HepG2 (cell line): ENCODE data around the gene TIMP3. TPM values are rescaled to one million over a fixed set of nuclear protein-coding genes. Genes with fewer than 3 reads are reported as not detected.

ENCODE experiments used
- ATAC-seq: fragments of 200-7000 bp; cut with Tn5 transposase; 3 replicates; pipeline ENCODE4 v1.9.1; 2020; ENCODE audit warnings: mild to moderate bottlenecking, moderate library complexity
- BruUV-seq: library from RNA; stranded (reverse); fragments of 400-500 nt; replicated peaks from 2 replicates; lab custom pipeline; 2021; lab: Mats Ljungman, UMichigan
- CTCF ChIA-PET: fragments of 300-600 bp; formaldehyde crosslinking; extraction: SDS; loops from one replicate; lab custom pipeline; 2021; ENCODE audit warnings: low total read pairs, inconsistent platforms, low intra/inter-chr PET ratio; lab: Yijun Ruan, JAX
- POLR2A ChIA-PET: fragments of 350-600 bp; sonication (Branson Sonifier 250); formaldehyde crosslinking; loops from one replicate; lab custom pipeline; 2020; ENCODE audit warnings: antibody characterized with exemption, inconsistent platforms; lab: Yijun Ruan, JAX
- DNase-seq: peaks from one replicate; pipeline ENCODE4 v3.0.0-alpha.2; 2015; ENCODE audit warnings: low spot score
- FAIRE-seq: peaks from 3 replicates; lab custom pipeline; 2011; peaks lifted over from hg19 to GRCh38; lab: Jason Lieb, UNC
- H2AFZ ChIP-seq: one replicate; pipeline ENCODE4 v1.6.1; 2011; ENCODE audit warnings: low read length, inconsistent platforms
- H3K27ac ChIP-seq: fragments of 300-600 bp; 3 replicates; pipeline ENCODE4 v1.8.0; 2011; ENCODE audit warnings: mixed run types, mild to moderate bottlenecking, mixed read lengths, low read length, inconsistent platforms; ENCODE audit not compliant: insufficient read depth; ENCODE audit errors: extremely low read length
- H3K27me3 ChIP-seq, 2 experiments: fragments of 200-600 bp in 1 of 2; 2 replicates in 1 of 2; 3 replicates in 1 of 2; pipeline versions ENCODE4 v1.6.0 to v1.8.0; 2011; ENCODE audit warnings: low read length in 2 of 2, mild to moderate bottlenecking in 2 of 2, moderate library complexity in 2 of 2, inconsistent platforms in 1 of 2; ENCODE audit not compliant: insufficient read depth in 2 of 2, control insufficient read depth in 1 of 2
- H3K36me3 ChIP-seq, 2 experiments: fragments of 200-600 bp in 1 of 2; replicated peaks in 1 of 2; 2 replicates in 1 of 2; 3 replicates in 1 of 2; pipeline versions ENCODE4 v1.5.1 to v1.8.0; 2011; ENCODE audit warnings: low read length in 2 of 2, inconsistent platforms in 1 of 2; ENCODE audit not compliant: insufficient read depth in 2 of 2, control insufficient read depth in 1 of 2
- H3K4me1 ChIP-seq: 2 replicates; pipeline ENCODE4 v1.5.1; 2012; ENCODE audit warnings: low read length, inconsistent platforms; ENCODE audit not compliant: insufficient read depth
- H3K4me2 ChIP-seq: 2 replicates; pipeline ENCODE4 v1.6.0; 2011; ENCODE audit warnings: low read depth, low read length, inconsistent platforms
- H3K4me3 ChIP-seq, 3 experiments: fragments of 200-600 bp in 1 of 3; sonication (generic), shearing (Covaris generic) in 1 of 3; replicated peaks in 1 of 3; 2 replicates each; pipeline ENCODE4 v1.5.1; 2011 to 2016; ENCODE audit warnings: low read length in 3 of 3, inconsistent platforms in 2 of 3, low read depth in 2 of 3, mild to moderate bottlenecking in 2 of 3, control low read depth in 1 of 3, mixed read lengths in 1 of 3; ENCODE audit not compliant: insufficient read depth in 1 of 3
- H3K79me2 ChIP-seq: one replicate; pipeline ENCODE4 v1.6.1; 2011; ENCODE audit warnings: low read length, inconsistent platforms; ENCODE audit not compliant: insufficient read depth
- H3K9ac ChIP-seq: 2 replicates; pipeline ENCODE4 v1.6.0; 2011; ENCODE audit warnings: mild to moderate bottlenecking, low read depth, low read length, inconsistent platforms; ENCODE audit not compliant: insufficient read depth
- H3K9me3 ChIP-seq: 2 replicates; pipeline ENCODE4 v1.5.1; 2012; ENCODE audit warnings: mild to moderate bottlenecking, low read length
- H4K20me1 ChIP-seq: 2 replicates; pipeline ENCODE4 v1.6.0; 2011; ENCODE audit warnings: inconsistent platforms, mild to moderate bottlenecking, low read length, moderate library complexity; ENCODE audit not compliant: insufficient read depth
- ETV6 ChIP-seq: sonication (generic); formaldehyde crosslinking; conservative IDR thresholded peaks from 2 replicates; pipeline ENCODE4 v1.4.0; 2020; ENCODE audit warnings: missing genetic modification reagents
- HOXD1 ChIP-seq: sonication (generic); formaldehyde crosslinking; IDR thresholded peaks from 2 replicates; pipeline ENCODE4 v1.5.0; 2020; ENCODE audit warnings: missing genetic modification reagents
- KDM2A ChIP-seq: sonication (generic); formaldehyde crosslinking; IDR thresholded peaks from 2 replicates; pipeline ENCODE4 v1.4.0; 2020; ENCODE audit warnings: low read depth, missing genetic modification reagents, borderline replicate concordance
- MLLT10 ChIP-seq: sonication (generic); formaldehyde crosslinking; IDR thresholded peaks from 2 replicates; pipeline ENCODE4 v1.4.0; 2020; ENCODE audit warnings: missing genetic modification reagents
- NR2F6 ChIP-seq, 2 experiments: IDR thresholded peaks; 2 replicates each; pipeline ENCODE4 v1.6.1; 2016; ENCODE audit warnings: antibody characterized with exemption in 1 of 2, mild to moderate bottlenecking in 1 of 2
- RAD21 ChIP-seq: fragments of 450-650 bp; formaldehyde crosslinking; IDR thresholded peaks from 2 replicates; pipeline ENCODE4 v1.5.0; 2020; ENCODE audit warnings: mild to moderate bottlenecking
- SMC3 ChIP-seq: IDR thresholded peaks from 2 replicates; pipeline ENCODE4 v1.6.1; 2011; ENCODE audit warnings: low read length, improper control_type of control experiment
- SMYD3 ChIP-seq: sonication (generic); formaldehyde crosslinking; IDR thresholded peaks from 2 replicates; pipeline ENCODE4 v1.8.1; 2023; ENCODE audit warnings: mild to moderate bottlenecking, missing genetic modification reagents
- STAG1 ChIP-seq: sonication (generic); formaldehyde crosslinking; IDR thresholded peaks from 2 replicates; pipeline ENCODE4 v1.4.0; 2020; ENCODE audit warnings: missing genetic modification reagents
- ZNF460 ChIP-seq: sonication (generic); formaldehyde crosslinking; IDR thresholded peaks from 2 replicates; pipeline ENCODE4 v1.5.1; 2020; ENCODE audit warnings: missing genetic modification reagents, mild to moderate bottlenecking, borderline replicate concordance
- ZNF562 ChIP-seq: sonication (generic); formaldehyde crosslinking; IDR thresholded peaks from 2 replicates; pipeline ENCODE4 v1.8.0; 2022; ENCODE audit warnings: missing genetic modification reagents, borderline replicate concordance
- ZNF773 ChIP-seq: sonication (generic); formaldehyde crosslinking; IDR thresholded peaks from 2 replicates; pipeline ENCODE4 v1.4.0; 2020; ENCODE audit warnings: missing genetic modification reagents, borderline replicate concordance
- ZNF883 ChIP-seq: sonication (generic); formaldehyde crosslinking; IDR thresholded peaks from 2 replicates; pipeline ENCODE4 v1.5.1; 2020; ENCODE audit warnings: mild to moderate bottlenecking, missing genetic modification reagents; ENCODE audit errors: not compliant biosample characterization
- WGBS: methylation state at CpG from one replicate; pipeline ENCODE4 v1.1.6; 2017; ENCODE audit warnings: low lambda C conversion rate; 5-methylcytosine and 5-hydroxymethylcytosine counted together
- in situ Hi-C: cut with HindIII; loops from 2 replicates; pipeline ENCODE4 v1.10.0; 2017; ENCODE audit warnings: low pct_unique_long_range_greater_than_20kb; ENCODE audit not compliant: extremely low pct_ligation_motif_present
- intact Hi-C: fragments of 100-400 bp; cut with micrococcal nuclease; formaldehyde crosslinking; loops from one replicate; pipeline ENCODE4 v1.10.0; 2022; ENCODE audit not compliant: unreplicated experiment
- polyA plus RNA-seq, 8 experiments: library from polyadenylated mRNA; depleted of rRNA in 3 of 8; stranded (reverse) in 7 of 8; unstranded in 1 of 8; fragments of >200 nt; fragmentation: Illumina TruSeq in 4 of 8; extraction: Trizol in 4 of 8; gene quantifications; 2 replicates each; pipeline versions ENCODE4 v1.2.1 to v1.2.3, GENCODE V29; 2011 to 2016; ENCODE audit warnings: low read depth in 4 of 8, missing spikeins in 1 of 8, mixed read lengths in 1 of 8; ENCODE audit not compliant: insufficient read depth in 1 of 8
- total RNA-seq, 5 experiments: library from RNA; depleted of rRNA; stranded (reverse); fragments of >200 nt; fragmentation: Illumina TruSeq; extraction: Trizol; gene quantifications; 2 replicates each; pipeline ENCODE4 v1.2.3, GENCODE V29; 2016; ENCODE audit warnings: low read depth in 1 of 5
- TF ChIP-seq, protein P1 (sequence below): sonication (generic); formaldehyde crosslinking; IDR thresholded peaks from 2 replicates; pipeline ENCODE4 v1.5.1; 2020; ENCODE audit warnings: mild to moderate bottlenecking, missing genetic modification reagents, moderate library complexity
- TF ChIP-seq, protein P2 (sequence below): sonication (generic); formaldehyde crosslinking; IDR thresholded peaks from 2 replicates; pipeline ENCODE4 v1.5.0; 2020; ENCODE audit warnings: mild to moderate bottlenecking, missing genetic modification reagents, moderate library complexity
- TF ChIP-seq, protein P3 (sequence below): sonication (generic); formaldehyde crosslinking; IDR thresholded peaks from 2 replicates; pipeline ENCODE4 v1.4.0; 2020; ENCODE audit warnings: missing genetic modification reagents

The TIMP3 gene
- total and polyA plus RNA-seq, 2 of the 13 experiments (the other 11 are each of a cell fraction or from before 2014, with no cell fraction given), result 57.3 to 86.6 TPM

DNA sequence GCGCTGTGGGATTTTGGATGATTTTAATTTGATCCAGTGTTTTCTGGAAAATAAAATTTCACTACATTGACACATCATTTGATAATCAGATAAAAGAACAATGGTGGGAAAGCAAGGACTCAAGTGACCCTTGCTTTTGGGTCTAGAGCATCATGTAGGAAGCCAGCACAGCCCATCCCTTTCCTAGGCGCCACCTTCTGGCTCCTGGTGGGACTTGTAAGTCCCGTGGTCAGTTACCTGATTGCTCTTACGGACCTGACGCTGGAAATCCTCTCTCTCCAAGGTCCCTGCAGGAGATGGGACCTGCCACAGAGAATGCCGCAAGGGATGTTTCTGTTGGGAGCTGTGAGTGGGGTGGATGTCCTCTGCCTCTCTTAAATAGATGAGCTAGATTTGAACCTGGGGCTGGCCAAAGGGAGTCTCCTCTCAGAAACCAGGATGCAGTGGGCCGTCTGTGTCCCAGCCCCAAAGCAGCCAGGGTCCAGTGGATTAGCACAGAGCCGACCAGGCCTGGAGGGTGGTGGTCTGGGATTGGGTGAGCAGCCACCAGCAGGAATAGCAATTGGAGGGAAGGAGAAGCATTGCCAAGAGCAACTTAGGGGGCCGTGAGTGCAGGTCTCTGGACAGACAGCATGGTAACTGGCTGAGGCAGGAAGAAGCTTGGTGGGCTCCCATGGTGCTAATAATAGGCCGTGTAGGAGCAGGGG lies 21.7 kb downstream of the TIMP3 start:
- 63% methylated on average over 9 of the region's 10 CpGs for WGBS
- Histone ChIP-seq H3K36me3 (peaks cover 9 to 48% of the 10 kb centered on the region in 2 experiments; a peak in 4 of 5 replicates), H3K4me1 (no peaks in the 10 kb centered on the region), H3K27me3 (no peaks in the 10 kb centered on the region), H2AFZ (no peak overlapping the region), H3K9ac (no peak overlapping the region), H4K20me1 (peaks cover 9% of the 10 kb centered on the region; the same call in 1 of the 2 replicates), H3K27ac (no peak overlapping the region), H3K4me3 (no peak overlapping the region), H3K79me2 (peaks cover 33% of the 10 kb centered on the region), H3K4me2 (no peak overlapping the region), H3K9me3 (no peaks in the 10 kb centered on the region)
- POLR2A ChIA-PET, result no interaction called here
- in situ Hi-C loops, result no loop called here
- BruUV-seq, result no TSS peak
- CTCF ChIA-PET, result interaction anchor here (1.5 to 1.6 kb wide), 3 partner anchors 47 to 294 kb away, joined by 6 to 15 read pairs (median 9); no protein-coding TSS in a partner anchor
- DNase-seq (peak; percentile 62), ATAC-seq (peak; percentile 78), FAIRE-seq (peak; percentile 63)
- intact Hi-C loops, result loop anchor here (1.0 kb wide), 2 partner anchors 47 to 294 kb away; no protein-coding TSS in a partner anchor
- TF ChIP-seq ETV6 (CRISPR knock-in tag) (no peak), ZNF562 (CRISPR knock-in tag) (no peak), KDM2A (CRISPR knock-in tag) (0 out of 2 replicates have a peak, but pooled peaks have one; percentile 29), RAD21 (CRISPR knock-in tag) (0 out of 2 replicates have a peak, but pooled peaks have one; percentile 52), STAG1 (CRISPR knock-in tag) (peak; percentile 78), SMYD3 (CRISPR knock-in tag) (no peak), HOXD1 (no peak), NR2F6 (IDR thresholded peaks at IDR 0.05) (no peak), NR2F6 (CRISPR knock-in tag; IDR thresholded peaks at IDR 0.05) (peak; percentile 8; the same call in 1 of the 2 replicates), ZNF773 (no peak), ZNF883 (CRISPR knock-in tag) (no peak), SMC3 (peak; percentile 80; the same call in 1 of the 2 replicates), ZNF460 (CRISPR knock-in tag) (no peak), MLLT10 (no peak)
- TF ChIP-seq, protein P1, sequence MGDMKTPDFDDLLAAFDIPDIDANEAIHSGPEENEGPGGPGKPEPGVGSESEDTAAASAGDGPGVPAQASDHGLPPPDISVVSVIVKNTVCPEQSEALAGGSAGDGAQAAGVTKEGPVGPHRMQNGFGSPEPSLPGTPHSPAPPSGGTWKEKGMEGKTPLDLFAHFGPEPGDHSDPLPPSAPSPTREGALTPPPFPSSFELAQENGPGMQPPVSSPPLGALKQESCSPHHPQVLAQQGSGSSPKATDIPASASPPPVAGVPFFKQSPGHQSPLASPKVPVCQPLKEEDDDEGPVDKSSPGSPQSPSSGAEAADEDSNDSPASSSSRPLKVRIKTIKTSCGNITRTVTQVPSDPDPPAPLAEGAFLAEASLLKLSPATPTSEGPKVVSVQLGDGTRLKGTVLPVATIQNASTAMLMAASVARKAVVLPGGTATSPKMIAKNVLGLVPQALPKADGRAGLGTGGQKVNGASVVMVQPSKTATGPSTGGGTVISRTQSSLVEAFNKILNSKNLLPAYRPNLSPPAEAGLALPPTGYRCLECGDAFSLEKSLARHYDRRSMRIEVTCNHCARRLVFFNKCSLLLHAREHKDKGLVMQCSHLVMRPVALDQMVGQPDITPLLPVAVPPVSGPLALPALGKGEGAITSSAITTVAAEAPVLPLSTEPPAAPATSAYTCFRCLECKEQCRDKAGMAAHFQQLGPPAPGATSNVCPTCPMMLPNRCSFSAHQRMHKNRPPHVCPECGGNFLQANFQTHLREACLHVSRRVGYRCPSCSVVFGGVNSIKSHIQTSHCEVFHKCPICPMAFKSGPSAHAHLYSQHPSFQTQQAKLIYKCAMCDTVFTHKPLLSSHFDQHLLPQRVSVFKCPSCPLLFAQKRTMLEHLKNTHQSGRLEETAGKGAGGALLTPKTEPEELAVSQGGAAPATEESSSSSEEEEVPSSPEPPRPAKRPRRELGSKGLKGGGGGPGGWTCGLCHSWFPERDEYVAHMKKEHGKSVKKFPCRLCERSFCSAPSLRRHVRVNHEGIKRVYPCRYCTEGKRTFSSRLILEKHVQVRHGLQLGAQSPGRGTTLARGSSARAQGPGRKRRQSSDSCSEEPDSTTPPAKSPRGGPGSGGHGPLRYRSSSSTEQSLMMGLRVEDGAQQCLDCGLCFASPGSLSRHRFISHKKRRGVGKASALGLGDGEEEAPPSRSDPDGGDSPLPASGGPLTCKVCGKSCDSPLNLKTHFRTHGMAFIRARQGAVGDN (CRISPR knock-in tag), result peak; percentile 13; the same call in 1 of the 2 replicates
- TF ChIP-seq, protein P2, sequence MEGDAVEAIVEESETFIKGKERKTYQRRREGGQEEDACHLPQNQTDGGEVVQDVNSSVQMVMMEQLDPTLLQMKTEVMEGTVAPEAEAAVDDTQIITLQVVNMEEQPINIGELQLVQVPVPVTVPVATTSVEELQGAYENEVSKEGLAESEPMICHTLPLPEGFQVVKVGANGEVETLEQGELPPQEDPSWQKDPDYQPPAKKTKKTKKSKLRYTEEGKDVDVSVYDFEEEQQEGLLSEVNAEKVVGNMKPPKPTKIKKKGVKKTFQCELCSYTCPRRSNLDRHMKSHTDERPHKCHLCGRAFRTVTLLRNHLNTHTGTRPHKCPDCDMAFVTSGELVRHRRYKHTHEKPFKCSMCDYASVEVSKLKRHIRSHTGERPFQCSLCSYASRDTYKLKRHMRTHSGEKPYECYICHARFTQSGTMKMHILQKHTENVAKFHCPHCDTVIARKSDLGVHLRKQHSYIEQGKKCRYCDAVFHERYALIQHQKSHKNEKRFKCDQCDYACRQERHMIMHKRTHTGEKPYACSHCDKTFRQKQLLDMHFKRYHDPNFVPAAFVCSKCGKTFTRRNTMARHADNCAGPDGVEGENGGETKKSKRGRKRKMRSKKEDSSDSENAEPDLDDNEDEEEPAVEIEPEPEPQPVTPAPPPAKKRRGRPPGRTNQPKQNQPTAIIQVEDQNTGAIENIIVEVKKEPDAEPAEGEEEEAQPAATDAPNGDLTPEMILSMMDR, result peak; percentile 74
- TF ChIP-seq, protein P3, sequence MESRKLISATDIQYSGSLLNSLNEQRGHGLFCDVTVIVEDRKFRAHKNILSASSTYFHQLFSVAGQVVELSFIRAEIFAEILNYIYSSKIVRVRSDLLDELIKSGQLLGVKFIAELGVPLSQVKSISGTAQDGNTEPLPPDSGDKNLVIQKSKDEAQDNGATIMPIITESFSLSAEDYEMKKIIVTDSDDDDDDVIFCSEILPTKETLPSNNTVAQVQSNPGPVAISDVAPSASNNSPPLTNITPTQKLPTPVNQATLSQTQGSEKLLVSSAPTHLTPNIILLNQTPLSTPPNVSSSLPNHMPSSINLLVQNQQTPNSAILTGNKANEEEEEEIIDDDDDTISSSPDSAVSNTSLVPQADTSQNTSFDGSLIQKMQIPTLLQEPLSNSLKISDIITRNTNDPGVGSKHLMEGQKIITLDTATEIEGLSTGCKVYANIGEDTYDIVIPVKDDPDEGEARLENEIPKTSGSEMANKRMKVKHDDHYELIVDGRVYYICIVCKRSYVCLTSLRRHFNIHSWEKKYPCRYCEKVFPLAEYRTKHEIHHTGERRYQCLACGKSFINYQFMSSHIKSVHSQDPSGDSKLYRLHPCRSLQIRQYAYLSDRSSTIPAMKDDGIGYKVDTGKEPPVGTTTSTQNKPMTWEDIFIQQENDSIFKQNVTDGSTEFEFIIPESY (CRISPR knock-in tag), result peak; percentile 66
